Activated T-helper 2 cell treated with anti-CD3 and anti-CD28 coated beads, Interferon-gamma antibody, Interleukin-2, Interleukin-4, amounts not matched to agents 10 μg/mL and 5 μg/mL and 100 μg/mL, durations not matched to agents 14 hours and 24 hours and 36 hours (primary cell): ENCODE measurements around the gene TECPR2. TPM values are rescaled to one million over a fixed set of nuclear protein-coding genes. Genes with fewer than 3 reads are reported as not detected.
"Not testable (repeated sequence)": the region's sequence is repeated elsewhere in the genome, so short reads cannot be mapped to it uniquely, and the experiment has no call there.

Experiments used
- DNase-seq: peaks from one replicate; pipeline ENCODE4 v3.0.0; 2021; ENCODE audit warnings: low spot score
- H3K27ac Mint-ChIP-seq: one replicate; pipeline ENCODE4 v1.8.0; 2021; ENCODE audit warnings: mixed read lengths
- H3K27me3 Mint-ChIP-seq: one replicate; pipeline ENCODE4 v1.8.0; 2021; ENCODE audit warnings: low read depth, mixed read lengths
- H3K36me3 Mint-ChIP-seq: one replicate; pipeline ENCODE4 v1.8.0; 2021; ENCODE audit warnings: low read depth, mixed read lengths
- H3K4me1 Mint-ChIP-seq: one replicate; pipeline ENCODE4 v1.8.0; 2021; ENCODE audit warnings: low read depth, mixed read lengths
- H3K4me3 Mint-ChIP-seq: one replicate; pipeline ENCODE4 v1.8.0; 2021; ENCODE audit warnings: low read depth, mild to moderate bottlenecking, moderate library complexity, mixed read lengths
- H3K9me3 Mint-ChIP-seq: one replicate; pipeline ENCODE4 v1.8.0; 2021; ENCODE audit warnings: mixed read lengths
- intact Hi-C: fragments of 100-400 bp; cut with micrococcal nuclease; formaldehyde crosslinking; loops from one replicate; pipeline ENCODE4 v1.15.1; 2023
- total RNA-seq: library from RNA; stranded (reverse); gene quantifications from 2 replicates; pipeline ENCODE4 v1.2.3, GENCODE V29; 2022

TECPR2 gene
- total RNA-seq, 1 donor from 2014 or later = 7.8 TPM

DNA sequence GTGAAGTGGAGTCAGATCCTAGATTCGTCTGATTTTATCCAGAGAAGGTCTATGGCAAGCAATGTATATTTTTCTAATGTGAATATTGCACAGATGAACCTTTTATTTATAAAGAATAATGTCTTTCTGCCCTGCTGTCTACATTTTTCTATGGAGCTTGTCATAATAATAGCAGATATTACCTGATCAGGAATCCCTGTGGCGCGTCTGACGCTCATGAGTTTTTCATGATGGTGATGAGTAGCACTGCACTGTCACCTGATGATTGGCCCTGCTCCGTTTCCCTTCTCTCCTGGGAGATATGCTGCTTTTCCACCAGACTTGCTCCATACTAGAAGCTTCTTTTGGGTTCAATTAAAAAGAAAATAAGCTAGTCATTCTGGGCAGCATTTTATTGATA lies 20.5 kb upstream of the TECPR2 start:
- Mint-ChIP-seq H3K4me1 (no peaks in the 10 kb centered on the region), H3K9me3 (no peaks in the 10 kb centered on the region), H3K27me3 (no peaks in the 10 kb centered on the region), H3K4me3 (no peak overlapping the region), H3K27ac (no peak overlapping the region), H3K36me3 (peaks cover 46% of the 10 kb centered on the region)
- DNase-seq = no peak
- intact Hi-C loops = no loop called here

DNA sequence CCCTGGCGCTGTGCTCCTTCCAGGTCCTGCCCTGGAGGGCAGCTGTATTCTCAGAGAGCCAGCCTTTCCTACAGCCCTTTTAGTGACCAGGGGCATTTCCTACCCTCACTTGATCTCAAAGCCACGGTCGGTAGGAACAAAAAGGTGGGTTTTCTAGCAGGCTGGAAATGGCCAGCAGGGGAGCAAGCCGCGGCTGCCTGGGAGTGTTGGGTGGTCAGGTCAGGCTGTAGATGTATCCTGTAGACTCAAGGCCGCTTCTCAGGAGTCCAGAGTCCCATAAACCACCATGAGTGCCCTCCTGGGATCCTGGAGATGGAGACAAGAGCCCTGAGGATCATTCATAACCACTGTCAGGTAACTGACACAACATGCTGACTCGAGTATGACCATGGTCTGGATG lies 18.7 kb upstream of the TECPR2 start:
- intact Hi-C loops = no loop called here
- Mint-ChIP-seq H3K4me3 (no peak overlapping the region), H3K27me3 (no peaks in the 10 kb centered on the region), H3K36me3 (peaks cover 47% of the 10 kb centered on the region), H3K27ac (no peak overlapping the region), H3K9me3 (no peaks in the 10 kb centered on the region), H3K4me1 (no peaks in the 10 kb centered on the region)
- DNase-seq = no peak

DNA sequence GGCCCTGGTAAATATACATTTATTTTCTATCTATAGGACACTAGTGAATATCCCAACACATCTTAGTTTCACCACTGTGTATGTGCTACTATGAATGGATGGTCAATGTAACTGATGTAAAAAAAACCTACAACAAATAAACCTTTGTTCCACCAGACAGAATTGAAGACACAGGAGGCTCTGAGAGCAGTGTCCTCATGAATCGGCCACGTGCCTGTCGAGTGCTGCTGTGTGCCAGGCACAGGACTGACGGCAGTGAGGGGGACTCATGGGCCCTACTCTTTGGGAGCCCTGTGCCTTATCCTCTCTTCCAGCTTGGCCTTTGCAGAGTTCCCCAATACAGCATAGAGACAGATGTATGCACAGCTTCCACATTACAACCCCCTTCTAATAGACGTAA lies 18.3 kb upstream of the TECPR2 start:
- peaks cover 47% of the 10 kb centered on the region for H3K36me3 Mint-ChIP-seq
- DNase-seq = no peak
- no peak overlapping the region for H3K4me3 Mint-ChIP-seq
- H3K9me3 Mint-ChIP-seq = no peaks in the 10 kb centered on the region
- intact Hi-C loops = no loop called here
- no peak overlapping the region for H3K27ac Mint-ChIP-seq
- no peaks in the 10 kb centered on the region for H3K27me3 Mint-ChIP-seq
- no peaks in the 10 kb centered on the region for H3K4me1 Mint-ChIP-seq

DNA sequence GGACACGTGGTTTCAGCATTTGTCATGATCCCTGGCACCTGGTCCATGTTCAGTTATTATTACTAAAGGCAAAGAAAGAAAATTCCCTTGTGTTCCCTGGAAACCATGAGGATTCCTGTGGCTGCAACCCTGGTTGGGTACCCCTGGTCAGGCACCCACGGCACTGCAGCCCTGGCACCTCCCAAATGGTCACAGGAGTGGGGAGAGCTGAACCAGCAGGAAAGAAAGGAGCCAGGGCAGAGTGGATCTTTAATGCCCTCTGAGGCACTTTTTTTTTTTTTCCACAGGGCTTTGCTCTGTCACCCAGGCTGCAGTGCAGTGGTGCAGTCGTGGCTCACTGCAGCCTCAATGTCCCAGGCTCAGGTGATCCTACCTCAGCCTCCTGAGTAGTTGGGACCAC lies 17.5 kb upstream of the TECPR2 start:
- H3K4me3 Mint-ChIP-seq = no peak overlapping the region
- no peaks in the 10 kb centered on the region for H3K27me3 Mint-ChIP-seq
- no peak overlapping the region for H3K27ac Mint-ChIP-seq
- no peaks in the 10 kb centered on the region for H3K9me3 Mint-ChIP-seq
- no peaks in the 10 kb centered on the region for H3K4me1 Mint-ChIP-seq
- H3K36me3 Mint-ChIP-seq = peaks cover 54% of the 10 kb centered on the region
- no peak for DNase-seq
- intact Hi-C loops = no loop called here

DNA sequence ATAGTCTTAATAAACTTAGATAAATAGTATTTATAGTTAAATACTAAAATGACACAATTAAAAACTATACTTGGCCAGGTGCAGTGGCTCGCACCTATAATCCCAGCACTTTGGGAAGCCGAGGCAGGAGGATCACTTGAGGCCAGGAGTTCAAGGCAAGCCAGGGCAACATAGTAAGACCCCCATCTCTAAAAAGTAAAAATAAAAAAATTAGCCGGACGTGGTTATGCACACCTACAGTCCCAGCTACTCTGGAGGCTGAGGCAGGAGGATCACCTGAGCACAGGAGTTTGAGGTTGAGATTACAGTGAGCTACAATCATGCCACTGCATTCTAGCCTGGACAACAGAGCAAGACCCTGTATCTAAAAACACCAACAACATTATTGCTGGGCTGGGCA lies 16.1 kb upstream of the TECPR2 start:
- Mint-ChIP-seq H3K4me3 (no peak overlapping the region), H3K27me3 (no peaks in the 10 kb centered on the region), H3K4me1 (no peaks in the 10 kb centered on the region), H3K27ac (no peak overlapping the region), H3K36me3 (peaks cover 49% of the 10 kb centered on the region), H3K9me3 (no peaks in the 10 kb centered on the region)
- intact Hi-C loops = no loop called here
- no peak for DNase-seq

DNA sequence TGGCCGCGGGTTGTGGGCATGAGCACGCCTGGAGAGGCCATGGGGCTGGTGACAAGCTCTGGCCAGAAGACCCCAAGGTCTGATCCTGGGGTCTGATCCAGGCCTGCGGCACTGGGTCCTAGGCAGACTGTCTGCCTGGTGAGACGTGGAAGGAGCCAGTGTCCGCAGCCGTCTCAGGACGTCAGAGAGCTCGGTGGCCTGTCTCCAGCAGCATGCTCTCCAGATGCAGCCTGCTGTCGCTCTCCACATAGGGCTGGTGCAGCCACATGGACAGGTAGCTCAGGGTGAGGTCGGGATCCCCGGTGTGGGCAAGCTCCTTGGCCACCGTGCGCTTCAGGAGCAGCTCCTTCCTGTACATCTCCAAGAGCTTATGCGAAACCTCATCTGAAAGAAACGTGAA lies 14.4 kb upstream of the TECPR2 start:
- intact Hi-C loops = no loop called here
- H3K27me3 Mint-ChIP-seq = no peaks in the 10 kb centered on the region
- DNase-seq = no peak
- H3K36me3 Mint-ChIP-seq = peaks cover 49% of the 10 kb centered on the region
- H3K27ac Mint-ChIP-seq = no peak overlapping the region
- no peak overlapping the region for H3K4me3 Mint-ChIP-seq
- no peaks in the 10 kb centered on the region for H3K9me3 Mint-ChIP-seq
- no peaks in the 10 kb centered on the region for H3K4me1 Mint-ChIP-seq

DNA sequence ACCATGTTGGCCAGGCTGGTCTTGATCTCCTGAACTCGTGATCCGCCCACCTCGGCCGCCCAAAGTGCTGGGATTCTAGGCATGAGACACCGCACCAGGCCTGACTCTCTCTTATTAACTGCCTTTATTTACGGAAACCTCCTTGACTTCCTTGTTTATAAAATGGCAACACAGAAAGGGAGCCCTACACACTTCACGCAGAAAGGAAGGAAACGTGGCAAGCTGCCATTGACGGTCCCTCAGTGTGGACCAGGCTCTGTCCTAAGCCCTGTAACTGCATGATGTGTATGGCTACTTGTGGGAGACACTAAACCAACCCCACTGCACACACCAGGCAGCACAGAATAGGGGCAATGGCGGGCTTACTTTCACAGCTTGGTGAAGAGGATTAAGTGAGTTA lies 11.7 kb upstream of the TECPR2 start:
- Mint-ChIP-seq H3K4me3 (no peak overlapping the region), H3K27ac (no peak overlapping the region), H3K4me1 (no peaks in the 10 kb centered on the region), H3K9me3 (no peaks in the 10 kb centered on the region), H3K36me3 (peaks cover 55% of the 10 kb centered on the region), H3K27me3 (no peaks in the 10 kb centered on the region)
- intact Hi-C loops = no loop called here
- DNase-seq = no peak

DNA sequence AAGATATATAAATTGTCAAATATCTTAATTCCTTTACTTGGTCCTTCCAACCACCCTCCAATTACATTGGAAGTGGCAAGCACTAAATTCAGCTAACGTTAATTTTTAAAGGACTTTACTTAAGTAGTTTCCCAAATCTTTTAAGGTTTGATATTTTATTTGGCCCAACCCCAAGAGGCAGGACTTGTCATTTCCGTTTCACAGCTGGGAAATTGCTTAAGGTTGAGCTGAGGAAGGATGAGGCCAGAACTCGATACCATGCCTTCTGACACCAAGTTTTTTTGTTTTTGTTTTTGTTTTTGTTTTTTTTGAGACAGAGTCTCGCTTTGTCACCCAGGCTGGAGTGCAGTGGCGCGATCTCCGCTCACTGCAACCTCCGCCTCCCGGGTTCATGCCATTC lies 11.1 kb upstream of the TECPR2 start:
- H3K9me3 Mint-ChIP-seq, H3K27me3 Mint-ChIP-seq, H3K27ac Mint-ChIP-seq, intact Hi-C loops, H3K4me1 Mint-ChIP-seq, H3K4me3 Mint-ChIP-seq, DNase-seq: not testable (repeated sequence)
- peaks cover 55% of the 10 kb centered on the region for H3K36me3 Mint-ChIP-seq

DNA sequence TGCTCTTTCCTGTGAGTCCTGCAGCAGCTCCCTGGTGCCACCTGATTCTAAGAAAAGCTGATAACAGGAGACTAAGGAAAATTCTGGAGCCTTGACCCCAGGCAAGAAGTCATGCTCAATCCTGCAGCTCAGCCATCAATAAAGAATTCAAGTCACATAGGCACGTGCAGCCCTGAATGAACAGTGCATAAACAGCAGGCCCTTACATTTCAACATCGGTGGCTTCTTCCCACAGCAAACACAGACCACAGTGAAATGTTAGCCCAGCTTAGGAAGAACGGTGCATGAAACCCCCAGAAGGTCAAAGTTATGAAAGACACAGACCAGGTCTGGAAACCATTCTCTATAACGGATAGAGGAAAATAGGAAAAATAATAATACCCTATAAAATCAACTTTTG lies 10.5 kb upstream of the TECPR2 start:
- Mint-ChIP-seq H3K27me3 (no peaks in the 10 kb centered on the region), H3K4me3 (no peak overlapping the region), H3K27ac (no peak overlapping the region), H3K9me3 (no peaks in the 10 kb centered on the region), H3K36me3 (peaks cover 59% of the 10 kb centered on the region), H3K4me1 (no peaks in the 10 kb centered on the region)
- DNase-seq = no peak
- intact Hi-C loops = no loop called here

DNA sequence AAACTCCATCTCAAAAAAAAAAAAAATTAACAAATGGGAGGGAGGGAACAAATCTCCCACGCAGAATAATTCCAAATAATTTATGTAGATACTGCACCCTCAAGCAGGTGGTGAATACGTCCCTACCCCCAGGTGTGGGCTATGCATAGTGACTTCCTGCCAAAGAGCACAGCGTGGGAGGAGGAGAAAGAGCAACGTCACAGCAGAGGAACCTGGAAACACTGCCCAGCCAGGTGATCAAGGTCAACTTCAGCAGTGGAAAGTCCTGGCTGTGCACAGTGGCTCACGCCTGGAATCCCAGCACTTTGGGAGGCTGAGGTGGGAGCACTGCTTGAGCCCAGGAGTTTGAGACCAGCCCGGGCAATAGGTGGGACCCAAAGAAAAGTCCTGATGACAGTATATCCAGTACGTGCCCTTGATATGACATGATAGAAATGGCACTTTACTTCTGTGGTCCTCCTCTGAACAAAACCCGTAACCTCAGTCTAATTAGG lies 9.6 kb upstream of the TECPR2 start:
- Mint-ChIP-seq H3K27ac (no peak overlapping the region), H3K27me3 (no peaks in the 10 kb centered on the region), H3K36me3 (peaks cover 61% of the 10 kb centered on the region), H3K4me1 (no peaks in the 10 kb centered on the region), H3K9me3 (no peaks in the 10 kb centered on the region), H3K4me3 (no peak overlapping the region)
- no peak for DNase-seq
- intact Hi-C loops = no loop called here

DNA sequence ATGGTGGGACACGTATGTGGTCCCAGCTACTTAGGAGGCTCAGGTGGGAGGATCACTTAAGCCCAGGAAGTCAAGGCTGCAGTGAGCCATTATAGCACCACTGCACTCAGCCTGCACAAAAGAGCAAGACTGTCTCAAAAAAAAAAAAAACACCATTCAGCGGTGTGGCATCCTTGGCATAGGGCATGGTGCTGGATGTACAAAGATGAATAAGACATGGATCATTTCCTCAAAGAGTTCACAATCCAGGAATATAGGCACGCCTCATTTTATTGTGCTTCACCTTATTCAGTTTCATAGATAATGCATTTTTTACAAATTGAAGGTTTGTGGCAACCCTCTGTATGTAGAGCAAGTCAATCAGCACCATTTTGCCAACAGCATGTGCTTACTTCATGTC lies 6.5 kb upstream of the TECPR2 start:
- DNase-seq = no peak
- Mint-ChIP-seq H3K4me3 (no peak overlapping the region), H3K27ac (no peak overlapping the region), H3K9me3 (no peaks in the 10 kb centered on the region), H3K27me3 (no peaks in the 10 kb centered on the region), H3K36me3 (peaks cover 43% of the 10 kb centered on the region), H3K4me1 (peaks cover 7% of the 10 kb centered on the region)
- intact Hi-C loops = no loop called here

DNA sequence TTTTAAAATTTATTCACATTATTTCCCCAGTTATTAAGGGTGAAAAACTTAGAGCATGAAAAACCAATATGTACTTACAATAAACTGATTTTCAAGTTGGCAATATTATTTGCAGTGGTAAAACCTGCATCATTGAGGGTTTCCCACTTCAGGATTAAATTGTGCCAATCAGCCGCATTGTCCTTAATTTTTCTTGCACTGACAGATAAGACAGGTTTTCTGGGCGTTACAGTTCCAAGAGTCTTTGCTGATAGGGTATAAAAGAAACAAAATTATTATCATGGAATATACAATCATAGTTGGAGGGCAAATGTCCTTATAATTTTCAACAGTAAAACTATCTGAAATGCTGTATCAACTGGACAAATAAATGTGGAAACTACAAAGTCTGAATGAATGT lies 3.4 kb upstream of the TECPR2 start:
- Mint-ChIP-seq H3K27me3 (no peaks in the 10 kb centered on the region), H3K4me1 (peaks cover 13% of the 10 kb centered on the region), H3K36me3 (peaks cover 27% of the 10 kb centered on the region), H3K4me3 (no peak overlapping the region), H3K9me3 (no peaks in the 10 kb centered on the region), H3K27ac (no peak overlapping the region)
- intact Hi-C loops = no loop called here
- no peak for DNase-seq

DNA sequence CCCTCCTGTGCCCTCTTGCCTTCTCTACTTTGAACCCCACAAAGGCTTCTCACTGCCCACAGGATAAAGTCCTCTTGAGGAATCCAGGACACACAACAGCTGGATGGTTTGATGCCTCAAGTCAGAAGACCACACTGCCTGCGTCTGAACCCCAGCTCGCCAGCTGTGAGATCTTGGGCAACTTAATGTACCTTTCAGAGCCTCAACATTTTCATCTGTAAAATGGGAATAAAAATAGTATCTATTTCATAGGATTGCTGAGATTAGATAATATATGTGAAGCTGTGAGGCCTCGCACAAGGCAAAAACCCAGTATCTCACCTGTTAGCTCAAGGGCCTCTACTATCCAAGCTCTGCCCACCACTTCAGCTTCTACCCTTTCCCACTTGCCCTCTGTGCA lies 2.4 kb upstream of the TECPR2 start:
- DNase-seq = no peak
- H3K36me3 Mint-ChIP-seq = peaks cover 19% of the 10 kb centered on the region
- no peaks in the 10 kb centered on the region for H3K9me3 Mint-ChIP-seq
- no peak overlapping the region for H3K27ac Mint-ChIP-seq
- H3K27me3 Mint-ChIP-seq = no peaks in the 10 kb centered on the region
- peaks cover 13% of the 10 kb centered on the region for H3K4me1 Mint-ChIP-seq
- H3K4me3 Mint-ChIP-seq = no peak overlapping the region
- intact Hi-C loops = no loop called here

DNA sequence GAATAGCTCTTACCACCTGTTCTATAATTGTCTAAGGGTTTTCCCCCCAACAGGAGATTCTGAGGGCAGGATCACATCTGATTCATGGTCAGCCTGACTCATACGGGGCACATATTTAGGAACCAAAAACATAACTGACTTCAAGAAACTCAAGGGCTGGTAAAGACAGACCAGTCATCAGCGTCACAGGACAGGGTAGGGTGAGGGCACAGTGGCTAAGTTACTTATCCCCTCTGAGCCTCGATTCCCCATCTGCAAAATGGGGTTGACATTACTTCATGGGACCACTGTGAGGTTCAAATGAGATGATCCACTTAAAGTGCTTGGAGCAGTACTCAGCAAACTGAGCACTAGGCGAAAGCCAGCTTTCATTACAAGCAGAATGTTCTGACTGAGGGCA lies 657 bp upstream of the TECPR2 start:
- H3K4me1 Mint-ChIP-seq = peaks cover 17% of the 10 kb centered on the region
- no peaks in the 10 kb centered on the region for H3K9me3 Mint-ChIP-seq
- H3K4me3 Mint-ChIP-seq = peak overlapping the region; percentile 90
- H3K27ac Mint-ChIP-seq = peak overlapping the region; percentile 93
- DNase-seq = no peak
- no peaks in the 10 kb centered on the region for H3K27me3 Mint-ChIP-seq
- intact Hi-C loops = loop anchor here (1.0 to 2.0 kb wide), 2 partner anchors 43 to 155 kb away; partner anchors contain the start of gene ZNF839
- H3K36me3 Mint-ChIP-seq = peaks cover 11% of the 10 kb centered on the region
